SK-N-MC (cell line): Measurements from ENCODE around the gene AFAP1L2.

ENCODE experiments used
- DNase-seq: peaks from one replicate; pipeline ENCODE4 v3.0.0-alpha.2; 2011; ENCODE audit warnings: low read depth, low spot score
- H3K27ac ChIP-seq: fragments of 200-600 bp; sonication (generic); 2 replicates; pipeline ENCODE4 v1.5.1; 2016; ENCODE audit warnings: mixed run types
- H3K36me3 ChIP-seq: fragments of 200-600 bp; sonication (generic); 2 replicates; pipeline ENCODE4 v1.6.1; 2017; ENCODE audit warnings: antibody characterized with exemption, low read length, mixed read lengths; ENCODE audit not compliant: insufficient read depth
- H3K4me3 ChIP-seq: fragments of 200-600 bp; sonication (generic); 2 replicates; pipeline ENCODE4 v1.5.1; 2016
- H3K9ac ChIP-seq: fragments of 200-600 bp; sonication (generic); 2 replicates; pipeline ENCODE4 v1.8.0; 2017; ENCODE audit warnings: mixed run types, mixed read lengths; ENCODE audit not compliant: insufficient read length
- H3K9me3 ChIP-seq: fragments of 200-600 bp; sonication (generic); 2 replicates; pipeline ENCODE4 v1.6.1; 2017; ENCODE audit warnings: low read depth, mild to moderate bottlenecking, antibody characterized with exemption, low read length, moderate library complexity, mixed read lengths
- EZH2 ChIP-seq: fragments of 200-600 bp; sonication (generic); IDR thresholded peaks from one replicate; pipeline ENCODE4 v1.6.1; 2017; ENCODE audit warnings: antibody characterized with exemption
- FOXP2 ChIP-seq: optimal IDR thresholded peaks from 2 replicates; pipeline ENCODE3; 2011; ENCODE audit warnings: mild to moderate bottlenecking, moderate library complexity; ENCODE audit not compliant: insufficient read depth; ENCODE audit errors: extremely low read length, control extremely low read depth
- POLR2AphosphoS5 ChIP-seq: IDR thresholded peaks from 2 replicates; pipeline ENCODE4 v1.6.1; 2012; ENCODE audit warnings: mild to moderate bottlenecking, low read depth, low read length, borderline replicate concordance

AFAP1L2 gene

GRCh38 chr10:114437473-114438292 is 33.4 kb upstream of the AFAP1L2 start:
- Histone ChIP-seq H3K9ac (no peak overlapping the region), H3K9me3 (no peaks in the 10 kb centered on the region), H3K4me3 (no peak overlapping the region), H3K27ac (no peak overlapping the region), H3K36me3 (no peaks in the 10 kb centered on the region; the same call in 1 of the 2 replicates)
- DNase-seq: no peak
- TF ChIP-seq POLR2AphosphoS5 (no peak), FOXP2 (no peak), EZH2 (no peak)

GRCh38 chr10:114436941-114437340 is 32.6 kb upstream of the AFAP1L2 start:
- no peaks in the 10 kb centered on the region; the same call in 1 of the 2 replicates for H3K36me3 ChIP-seq
- H3K27ac ChIP-seq: no peak overlapping the region
- H3K9me3 ChIP-seq: no peaks in the 10 kb centered on the region
- no peak overlapping the region for H3K9ac ChIP-seq
- H3K4me3 ChIP-seq: no peak overlapping the region
- no peak for DNase-seq
- TF ChIP-seq POLR2AphosphoS5: no peak
- no peak for TF ChIP-seq FOXP2
- TF ChIP-seq EZH2: no peak

- no peaks in the 10 kb centered on the region for H3K9me3 ChIP-seq
- H3K27ac ChIP-seq: no peak overlapping the region
- H3K36me3 ChIP-seq: no peaks in the 10 kb centered on the region
- DNase-seq: no peak
- no peak overlapping the region for H3K4me3 ChIP-seq
- TF ChIP-seq EZH2 (no peak), POLR2AphosphoS5 (no peak), FOXP2 (no peak)
- no peak overlapping the region for H3K9ac ChIP-seq
Observed at GRCh38 chr10:114432566-114433093, 28.3 kb upstream of the AFAP1L2 start.

- DNase-seq: no peak
- H3K9me3 ChIP-seq: no peaks in the 10 kb centered on the region
- TF ChIP-seq POLR2AphosphoS5: no peak
- TF ChIP-seq EZH2: no peak
- no peak overlapping the region for H3K9ac ChIP-seq
- no peaks in the 10 kb centered on the region for H3K36me3 ChIP-seq
- no peak overlapping the region for H3K27ac ChIP-seq
- H3K4me3 ChIP-seq: no peak overlapping the region
Observed at GRCh38 chr10:114431414-114432135, 27.3 kb upstream of the AFAP1L2 start.

GRCh38 chr10:114430688-114431413 is 26.5 kb upstream of the AFAP1L2 start:
- TF ChIP-seq FOXP2 (no peak), EZH2 (no peak), POLR2AphosphoS5 (no peak)
- Histone ChIP-seq H3K9ac (no peak overlapping the region), H3K4me3 (no peak overlapping the region), H3K9me3 (no peaks in the 10 kb centered on the region), H3K27ac (no peak overlapping the region), H3K36me3 (no peaks in the 10 kb centered on the region)
- no peak for DNase-seq

- H3K27ac ChIP-seq: no peak overlapping the region
- H3K9ac ChIP-seq: no peak overlapping the region
- no peaks in the 10 kb centered on the region for H3K36me3 ChIP-seq
- no peaks in the 10 kb centered on the region for H3K9me3 ChIP-seq
- no peak for DNase-seq
- TF ChIP-seq EZH2 (no peak), FOXP2 (no peak), POLR2AphosphoS5 (no peak)
- H3K4me3 ChIP-seq: no peak overlapping the region
Observed at GRCh38 chr10:114429581-114430335, 25.5 kb upstream of the AFAP1L2 start.

GRCh38 chr10:114427124-114427852 is 23.0 kb upstream of the AFAP1L2 start:
- Histone ChIP-seq H3K36me3 (no peaks in the 10 kb centered on the region), H3K4me3 (no peak overlapping the region), H3K9me3 (no peaks in the 10 kb centered on the region), H3K27ac (no peak overlapping the region), H3K9ac (no peak overlapping the region)
- no peak for TF ChIP-seq FOXP2
- TF ChIP-seq EZH2: no peak
- no peak for TF ChIP-seq POLR2AphosphoS5
- DNase-seq: no peak
